HEK293 (cell line): ENCODE measurements around the gene SLC38A10.

Source experiments
- AEBP2 ChIP-seq: fragments of 450-650 bp; formaldehyde crosslinking; IDR thresholded peaks from 2 replicates; pipeline ENCODE4 v1.5.1; 2016; ENCODE audit warnings: missing biosample characterization, missing genetic modification characterization, borderline replicate concordance
- EGR2 ChIP-seq: fragments of 450-650 bp; formaldehyde crosslinking; IDR thresholded peaks from 2 replicates; pipeline ENCODE4 v1.5.1; 2016; ENCODE audit warnings: low read depth, missing biosample characterization, missing genetic modification characterization
- GLI4 ChIP-seq: fragments of 450-650 bp; formaldehyde crosslinking; IDR thresholded peaks from 2 replicates; pipeline ENCODE4 v1.5.1; 2016; ENCODE audit warnings: missing biosample characterization, missing genetic modification characterization
- GLIS1 ChIP-seq: fragments of 450-650 bp; formaldehyde crosslinking; IDR thresholded peaks from 2 replicates; pipeline ENCODE4 v1.5.1; 2016; ENCODE audit warnings: missing biosample characterization, missing genetic modification characterization
- GLIS2 ChIP-seq: fragments of 450-650 bp; formaldehyde crosslinking; IDR thresholded peaks from 2 replicates; pipeline ENCODE4 v1.5.1; 2016; ENCODE audit warnings: missing biosample characterization, missing genetic modification characterization
- KLF16 ChIP-seq: fragments of 450-650 bp; formaldehyde crosslinking; IDR thresholded peaks from 2 replicates; pipeline ENCODE4 v1.5.1; 2017; ENCODE audit warnings: missing biosample characterization, missing genetic modification characterization
- PATZ1 ChIP-seq: fragments of 450-650 bp; formaldehyde crosslinking; IDR thresholded peaks from 2 replicates; pipeline ENCODE4 v1.5.1; 2016; ENCODE audit warnings: missing biosample characterization, missing genetic modification characterization
- PRDM2 ChIP-seq: fragments of 450-650 bp; formaldehyde crosslinking; IDR thresholded peaks from 2 replicates; pipeline ENCODE4 v1.5.1; 2016; ENCODE audit warnings: missing biosample characterization, missing genetic modification characterization, borderline replicate concordance
- SCRT1 ChIP-seq: fragments of 450-650 bp; formaldehyde crosslinking; IDR thresholded peaks from 2 replicates; pipeline ENCODE4 v1.5.1; 2016; ENCODE audit warnings: missing biosample characterization, missing genetic modification characterization, borderline replicate concordance
- TRIM28 ChIP-seq: IDR thresholded peaks from 2 replicates; pipeline ENCODE4 v1.6.1; 2011; ENCODE audit warnings: low read length, control low read depth, borderline replicate concordance
- WT1 ChIP-seq: fragments of 450-650 bp; formaldehyde crosslinking; IDR thresholded peaks from 2 replicates; pipeline ENCODE4 v1.5.1; 2016; ENCODE audit warnings: missing biosample characterization, missing genetic modification characterization
- ZBTB17 ChIP-seq: fragments of 450-650 bp; formaldehyde crosslinking; IDR thresholded peaks from 2 replicates; pipeline ENCODE4 v1.5.1; 2016; ENCODE audit warnings: missing biosample characterization, missing genetic modification characterization
- ZBTB20 ChIP-seq: fragments of 450-650 bp; formaldehyde crosslinking; IDR thresholded peaks from 2 replicates; pipeline ENCODE4 v1.5.1; 2016; ENCODE audit warnings: missing biosample characterization, missing genetic modification characterization
- ZBTB7A ChIP-seq: fragments of 450-650 bp; formaldehyde crosslinking; IDR thresholded peaks from 2 replicates; pipeline ENCODE4 v1.5.1; 2016; ENCODE audit warnings: low read depth, missing biosample characterization, missing genetic modification characterization
- ZNF18 ChIP-seq: fragments of 450-650 bp; formaldehyde crosslinking; IDR thresholded peaks from 2 replicates; pipeline ENCODE4 v1.5.1; 2016; ENCODE audit warnings: missing biosample characterization, missing genetic modification characterization
- ZNF23 ChIP-seq: fragments of 450-650 bp; formaldehyde crosslinking; IDR thresholded peaks from 2 replicates; pipeline ENCODE4 v1.5.1; 2016; ENCODE audit warnings: missing biosample characterization, missing genetic modification characterization, borderline replicate concordance
- ZNF311 ChIP-seq: fragments of 450-650 bp; formaldehyde crosslinking; IDR thresholded peaks from 2 replicates; pipeline ENCODE4 v1.5.1; 2017; ENCODE audit warnings: missing biosample characterization, missing genetic modification characterization, borderline replicate concordance
- ZNF366 ChIP-seq: fragments of 450-650 bp; formaldehyde crosslinking; conservative IDR thresholded peaks from 2 replicates; pipeline ENCODE4 v1.5.1; 2016; ENCODE audit warnings: missing biosample characterization, missing genetic modification characterization
- ZNF404 ChIP-seq: fragments of 450-650 bp; formaldehyde crosslinking; IDR thresholded peaks from 2 replicates; pipeline ENCODE4 v1.5.1; 2017; ENCODE audit warnings: missing biosample characterization, missing genetic modification characterization
- ZNF510 ChIP-seq: fragments of 450-650 bp; formaldehyde crosslinking; IDR thresholded peaks from 2 replicates; pipeline ENCODE4 v1.5.1; 2018; ENCODE audit warnings: mild to moderate bottlenecking, missing genetic modification characterization, missing biosample characterization; ENCODE audit not compliant: insufficient replicate concordance
- ZNF513 ChIP-seq: fragments of 450-650 bp; IDR thresholded peaks from 2 replicates; pipeline ENCODE4 v1.5.1; 2018; ENCODE audit warnings: missing biosample characterization, missing genetic modification characterization
- ZNF561 ChIP-seq: fragments of 450-650 bp; IDR thresholded peaks from 2 replicates; pipeline ENCODE4 v1.5.1; 2018; ENCODE audit warnings: missing biosample characterization, missing genetic modification characterization, borderline replicate concordance
- ZNF571 ChIP-seq: fragments of 450-650 bp; formaldehyde crosslinking; IDR thresholded peaks from 2 replicates; pipeline ENCODE4 v1.5.0; 2017; ENCODE audit warnings: missing biosample characterization, missing genetic modification characterization
- ZNF645 ChIP-seq: fragments of 450-650 bp; formaldehyde crosslinking; IDR thresholded peaks from 2 replicates; pipeline ENCODE4; 2016; ENCODE audit warnings: missing biosample characterization, missing genetic modification characterization
- ZNF660 ChIP-seq: fragments of 450-650 bp; IDR thresholded peaks from 2 replicates; pipeline ENCODE4 v1.5.1; 2018; ENCODE audit warnings: missing biosample characterization, mild to moderate bottlenecking, missing genetic modification characterization
- ZNF791 ChIP-seq: fragments of 450-650 bp; formaldehyde crosslinking; IDR thresholded peaks from 2 replicates; pipeline ENCODE4 v1.5.1; 2016; ENCODE audit warnings: missing biosample characterization, missing genetic modification characterization

SLC38A10 gene

GRCh38 chr17:81241648-81242420 is 53.3 kb downstream of the SLC38A10 start (continued):
- TF ChIP-seq ZNF18 (tag by site-specific recombination) (no peak), ZNF404 (no peak), ZNF645 (tag by site-specific recombination) (no peak), ZNF311 (tag by site-specific recombination) (no peak), ZNF791 (no peak), ZNF23 (tag by site-specific recombination) (no peak), GLIS2 (tag by site-specific recombination) (peak; percentile 48; the same call in 1 of the 2 replicates), GLIS1 (tag by site-specific recombination) (peak; percentile 25; the same call in 1 of the 2 replicates), PRDM2 (tag by site-specific recombination) (no peak), GLI4 (tag by site-specific recombination) (no peak), PATZ1 (tag by site-specific recombination) (peak; percentile 44; the same call in 1 of the 2 replicates), TRIM28 (no peak), ZNF513 (tag by site-specific recombination) (no peak), SCRT1 (peak; percentile 99), ZNF660 (tag by site-specific recombination) (no peak), AEBP2 (tag by site-specific recombination) (no peak), ZBTB7A (0 out of 2 replicates have a peak, but pooled peaks have one; percentile 35), ZNF571 (tag by site-specific recombination) (no peak), KLF16 (tag by site-specific recombination) (no peak), EGR2 (tag by site-specific recombination) (peak; percentile 63), ZBTB20 (tag by site-specific recombination) (no peak), ZNF510 (tag by site-specific recombination) (no peak), WT1 (tag by site-specific recombination) (no peak), ZNF366 (tag by site-specific recombination) (no peak), ZBTB17 (tag by site-specific recombination) (0 out of 2 replicates have a peak, but pooled peaks have one; percentile 10), ZNF561 (0 out of 2 replicates have a peak, but pooled peaks have one; percentile 30)
